ENCODE data around the gene HTR2B.
A peak's percentile ranks its signal among the peaks of the same experiment; 100 is the strongest.

Gene HTR2B

GRCh38 chr2:231099918-231100317 lies 24.9 kb downstream of the HTR2B start:
- Mint-ChIP-seq H3K27ac (no peak overlapping the region), H3K9me3 (peaks cover 7% of the 10 kb centered on the region), H3K4me3 (no peak overlapping the region), H3K36me3 (ENCODE audit: low read depth) (peaks cover 65% of the 10 kb centered on the region), H3K27me3 (ENCODE audit: low read depth) (no peaks in the 10 kb centered on the region), H3K4me1 (no peaks in the 10 kb centered on the region)
- peak in 1 of 3 experiments; percentile 19 for TF ChIP-seq CTCF (IDR thresholded peaks at IDR 0.05; ENCODE audit: unreplicated experiment in 3 of 3)

GRCh38 chr2:231094736-231095346 lies 30.0 kb downstream of the HTR2B start:
- H3K9me3 Mint-ChIP-seq, result peaks cover 7% of the 10 kb centered on the region
- H3K4me3 Mint-ChIP-seq, result no peak overlapping the region
- no peak for TF ChIP-seq CTCF (IDR thresholded peaks at IDR 0.05; ENCODE audit: unreplicated experiment in 3 of 3)
- no peak overlapping the region for H3K27ac Mint-ChIP-seq
- no peaks in the 10 kb centered on the region for H3K27me3 Mint-ChIP-seq (ENCODE audit: low read depth)
- H3K4me1 Mint-ChIP-seq, result no peaks in the 10 kb centered on the region
- peaks cover 87% of the 10 kb centered on the region for H3K36me3 Mint-ChIP-seq (ENCODE audit: low read depth)

- no peak overlapping the region for H3K4me3 Mint-ChIP-seq
- no peak overlapping the region for H3K27ac Mint-ChIP-seq
- H3K27me3 Mint-ChIP-seq (ENCODE audit: low read depth), result no peaks in the 10 kb centered on the region
- H3K9me3 Mint-ChIP-seq, result peaks cover 7% of the 10 kb centered on the region
- no peaks in the 10 kb centered on the region for H3K4me1 Mint-ChIP-seq
- no peak for TF ChIP-seq CTCF (IDR thresholded peaks at IDR 0.05; ENCODE audit: unreplicated experiment in 3 of 3)
- peaks cover 83% of the 10 kb centered on the region for H3K36me3 Mint-ChIP-seq (ENCODE audit: low read depth)
Observed at GRCh38 chr2:231093933-231094332, 30.9 kb downstream of the HTR2B start.

GRCh38 chr2:231088754-231089153 lies 36.1 kb downstream of the HTR2B start:
- Mint-ChIP-seq H3K9me3 (no peaks in the 10 kb centered on the region), H3K4me1 (no peaks in the 10 kb centered on the region), H3K4me3 (no peak overlapping the region), H3K27ac (no peak overlapping the region), H3K36me3 (ENCODE audit: low read depth) (peaks cover 68% of the 10 kb centered on the region), H3K27me3 (ENCODE audit: low read depth) (no peaks in the 10 kb centered on the region)
- TF ChIP-seq CTCF (IDR thresholded peaks at IDR 0.05; ENCODE audit: unreplicated experiment in 3 of 3), result no peak

- TF ChIP-seq CTCF (IDR thresholded peaks at IDR 0.05; ENCODE audit: unreplicated experiment in 3 of 3), result no peak
- Mint-ChIP-seq H3K36me3 (ENCODE audit: low read depth) (peaks cover 67% of the 10 kb centered on the region), H3K4me1 (no peaks in the 10 kb centered on the region), H3K27me3 (ENCODE audit: low read depth) (no peaks in the 10 kb centered on the region), H3K27ac (no peak overlapping the region), H3K9me3 (no peaks in the 10 kb centered on the region), H3K4me3 (no peak overlapping the region)
Observed at GRCh38 chr2:231084565-231084964, 40.3 kb downstream of the HTR2B start.

GRCh38 chr2:231069379-231070054 lies 55.3 kb downstream of the HTR2B start:
- Mint-ChIP-seq H3K36me3 (ENCODE audit: low read depth) (peaks cover 57% of the 10 kb centered on the region), H3K27ac (no peak overlapping the region), H3K27me3 (ENCODE audit: low read depth) (no peaks in the 10 kb centered on the region), H3K4me1 (no peaks in the 10 kb centered on the region), H3K9me3 (no peaks in the 10 kb centered on the region), H3K4me3 (no peak overlapping the region)
- no peak for TF ChIP-seq CTCF (IDR thresholded peaks at IDR 0.05; ENCODE audit: unreplicated experiment in 3 of 3)
